Adipocyte (in vitro differentiated cells): ENCODE results near the gene RDH13.

ENCODE experiments used
- DNase-seq: peaks from one replicate; pipeline ENCODE4 v3.0.0-alpha.2; 2015; ENCODE audit warnings: low read depth
- H3K27me3 ChIP-seq: replicated peaks from 2 replicates; pipeline ENCODE4 v1.7.0; 2013; ENCODE audit warnings: mild to moderate bottlenecking, low read length, moderate library complexity; ENCODE audit not compliant: control insufficient read depth, insufficient read depth
- H3K36me3 ChIP-seq: 2 replicates; pipeline ENCODE4 v1.7.0; 2013; ENCODE audit warnings: low read length, mild to moderate bottlenecking, moderate library complexity; ENCODE audit not compliant: control insufficient read depth, insufficient read depth, severe bottlenecking
- H3K4me1 ChIP-seq: 2 replicates; pipeline ENCODE4 v1.7.0; 2013; ENCODE audit warnings: mild to moderate bottlenecking, low read length, moderate library complexity; ENCODE audit not compliant: control insufficient read depth, insufficient read depth
- H3K4me3 ChIP-seq: 2 replicates; pipeline ENCODE4 v1.7.0; 2013; ENCODE audit warnings: mild to moderate bottlenecking, low read length, moderate library complexity
- H3K9ac ChIP-seq: 2 replicates; pipeline ENCODE4 v1.7.0; 2013; ENCODE audit warnings: mild to moderate bottlenecking, low read length, moderate library complexity
- H3K9me3 ChIP-seq: 2 replicates; pipeline ENCODE4 v1.7.0; 2013; ENCODE audit warnings: mild to moderate bottlenecking, low read length, moderate library complexity; ENCODE audit not compliant: control insufficient read depth

Gene RDH13

DNA sequence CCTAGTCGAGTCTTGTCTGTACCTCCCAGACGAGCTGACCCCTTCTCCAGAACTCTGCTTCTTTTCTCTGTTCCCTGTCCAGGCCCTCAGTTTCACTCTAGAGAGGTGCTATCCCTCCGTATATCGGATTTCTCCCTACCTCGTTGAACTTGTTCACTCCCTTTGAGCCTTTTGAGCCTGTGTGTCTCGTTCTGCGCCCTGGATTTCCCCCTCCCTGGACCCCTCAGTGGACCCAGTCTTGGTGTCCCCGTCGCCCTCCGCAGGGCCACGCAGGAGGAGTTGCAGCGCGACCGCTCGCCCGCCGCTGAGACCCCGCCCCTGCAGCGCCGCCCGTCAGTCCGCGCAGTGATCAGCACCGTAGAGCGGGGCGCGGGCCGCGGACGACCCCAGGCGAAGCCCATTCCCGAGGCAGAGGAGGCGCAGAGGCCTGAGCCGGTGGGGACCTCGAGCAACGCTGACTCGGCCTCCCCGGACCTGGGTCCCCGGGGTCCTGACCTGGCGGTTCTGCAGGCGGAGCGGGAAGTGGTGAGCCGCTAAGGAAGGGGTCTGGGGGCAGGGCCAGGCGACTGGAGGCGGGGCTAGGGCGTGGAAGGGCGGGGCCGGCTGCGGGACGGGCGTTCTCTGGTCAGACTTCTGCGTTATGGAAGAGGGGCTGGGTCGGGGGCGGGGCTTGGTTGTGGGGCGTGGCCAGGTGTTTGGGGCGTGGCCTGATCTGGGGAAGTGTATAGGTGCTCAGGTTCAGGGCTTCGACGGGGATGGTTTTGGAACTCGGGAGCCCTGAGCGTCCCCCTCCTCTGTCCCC lies 18.2 kb upstream of the RDH13 start:
- Histone ChIP-seq H3K27me3 (peaks cover 77% of the 10 kb centered on the region), H3K9ac (no peak overlapping the region), H3K4me3 (peak overlapping the region; percentile 17), H3K9me3 (peaks cover 3% of the 10 kb centered on the region), H3K4me1 (peaks cover 3% of the 10 kb centered on the region), H3K36me3 (no peaks in the 10 kb centered on the region)
- peak; percentile 42 for DNase-seq

DNA sequence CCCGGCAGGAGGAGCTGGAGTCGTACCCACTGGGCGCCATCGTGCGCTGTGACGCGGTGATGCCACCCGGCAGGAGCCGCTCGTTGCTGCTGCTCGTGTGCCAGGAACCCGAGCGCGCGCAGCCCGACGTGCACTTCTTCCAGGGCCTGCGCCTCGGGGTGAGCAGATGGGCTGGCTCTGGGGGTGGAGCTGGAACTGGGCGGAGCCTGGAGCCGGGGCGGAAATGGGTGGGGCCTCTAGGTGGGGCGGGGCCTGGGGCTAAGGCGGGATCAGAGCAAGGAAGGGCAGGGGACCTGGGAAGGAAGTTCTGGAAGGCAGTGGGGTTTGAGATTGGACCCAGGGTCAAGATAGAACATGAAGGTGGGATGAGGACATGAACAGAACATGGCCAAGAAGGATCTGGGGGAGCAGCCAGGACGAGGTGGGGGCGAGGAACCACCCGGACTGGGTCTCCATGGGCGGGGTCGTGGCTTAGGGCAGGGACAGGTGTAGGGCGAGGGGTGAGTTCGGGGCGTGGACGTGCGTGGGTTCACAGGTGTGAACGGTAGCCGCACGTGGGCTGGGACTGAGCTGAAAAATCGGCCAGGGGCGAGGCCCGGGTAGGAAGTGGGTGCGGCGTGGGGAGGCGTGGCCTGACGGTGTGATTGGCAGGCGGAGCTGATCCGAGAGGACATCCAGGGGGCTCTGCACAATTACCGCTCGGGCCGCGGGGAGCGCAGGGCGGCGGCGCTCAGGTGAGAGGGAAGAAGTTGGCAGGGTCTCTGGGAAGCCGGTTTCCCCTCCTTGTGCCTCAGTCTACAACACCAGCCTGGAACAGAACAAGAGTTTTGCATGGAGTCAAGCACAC lies 17.4 kb upstream of the RDH13 start:
- Histone ChIP-seq H3K4me1 (peaks cover 3% of the 10 kb centered on the region), H3K9ac (no peak overlapping the region), H3K4me3 (no peak overlapping the region), H3K36me3 (no peaks in the 10 kb centered on the region), H3K27me3 (peaks cover 70% of the 10 kb centered on the region), H3K9me3 (peaks cover 3% of the 10 kb centered on the region)
- DNase-seq: peak; percentile 43

DNA sequence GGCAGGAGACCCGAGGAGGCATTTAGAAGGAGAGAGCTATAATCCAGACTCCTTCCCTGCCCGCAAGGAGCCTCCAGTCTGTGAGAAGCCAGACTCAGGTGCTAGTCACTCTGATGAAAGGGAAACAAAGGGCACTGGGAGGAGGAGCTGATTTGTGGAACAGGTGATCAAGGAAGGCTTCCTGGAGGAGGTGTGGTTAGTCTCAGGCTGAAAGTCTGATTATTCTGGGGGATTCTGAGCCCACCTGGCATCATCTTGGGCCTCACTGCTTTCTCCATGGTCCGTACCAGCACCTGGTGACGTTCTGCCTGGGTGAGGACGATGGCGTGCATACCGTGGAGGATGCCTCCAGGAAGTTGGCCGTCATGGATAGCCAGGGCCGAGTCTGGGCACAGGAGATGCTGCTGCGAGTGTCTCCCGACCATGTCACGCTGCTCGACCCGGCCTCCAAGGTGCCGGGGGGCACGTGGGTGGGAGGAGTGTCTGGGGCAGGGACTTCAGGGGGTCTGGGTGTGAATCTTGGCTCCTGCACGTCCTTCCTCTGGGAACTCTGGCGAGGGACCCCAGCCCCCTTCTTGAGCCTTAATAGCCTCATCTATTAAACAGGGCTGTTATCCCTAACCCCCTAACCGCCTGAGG lies 16.6 kb upstream of the RDH13 start:
- Histone ChIP-seq H3K9ac (no peak overlapping the region), H3K36me3 (no peaks in the 10 kb centered on the region), H3K4me3 (no peak overlapping the region), H3K4me1 (peaks cover 3% of the 10 kb centered on the region), H3K9me3 (peaks cover 3% of the 10 kb centered on the region), H3K27me3 (peaks cover 67% of the 10 kb centered on the region)
- no peak for DNase-seq

DNA sequence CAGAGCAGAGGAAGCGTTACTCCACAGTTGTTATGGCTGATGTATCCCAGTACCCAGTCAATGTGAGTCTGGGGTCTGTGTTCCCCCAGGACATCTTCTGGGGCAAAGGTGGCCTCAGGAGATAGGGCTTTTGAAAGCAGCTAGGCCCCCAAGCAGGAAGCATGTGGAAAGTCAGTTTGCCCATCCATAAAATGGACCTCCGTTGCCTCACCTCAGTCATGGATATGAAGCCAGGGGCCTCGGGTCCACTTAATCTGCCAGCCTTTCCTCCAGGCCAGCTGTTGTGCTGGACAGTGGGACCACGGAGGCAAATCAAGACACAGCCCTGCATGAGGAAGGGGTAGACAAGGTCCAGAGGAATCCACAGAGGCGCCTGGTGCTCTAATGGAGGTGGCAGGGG lies 16.0 kb upstream of the RDH13 start:
- H3K4me1 ChIP-seq: peaks cover 3% of the 10 kb centered on the region
- no peak overlapping the region for H3K4me3 ChIP-seq
- H3K36me3 ChIP-seq: no peaks in the 10 kb centered on the region
- DNase-seq: no peak
- H3K9ac ChIP-seq: no peak overlapping the region
- peaks cover 3% of the 10 kb centered on the region for H3K9me3 ChIP-seq
- peaks cover 62% of the 10 kb centered on the region for H3K27me3 ChIP-seq

DNA sequence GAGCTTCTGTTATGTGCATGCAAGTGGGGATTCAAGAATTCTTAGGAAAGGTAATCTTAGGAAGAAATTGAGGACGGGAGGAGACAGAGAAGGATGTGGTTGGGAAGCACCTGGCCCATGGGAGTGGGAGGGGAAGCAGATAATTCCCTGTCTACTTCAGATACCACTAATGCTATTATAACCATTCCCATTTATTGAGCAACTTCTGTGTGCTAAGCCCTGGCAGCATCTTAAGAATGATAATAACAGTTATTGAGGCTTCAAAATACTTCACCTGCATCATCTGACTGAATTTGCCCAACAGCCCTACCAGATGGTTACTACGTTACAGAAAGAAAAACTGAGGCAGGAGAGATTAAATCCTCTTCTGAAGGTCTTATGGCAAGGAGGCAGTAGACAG lies 14.2 kb upstream of the RDH13 start:
- DNase-seq: no peak
- Histone ChIP-seq H3K9me3 (no peaks in the 10 kb centered on the region), H3K4me1 (peaks cover 3% of the 10 kb centered on the region), H3K27me3 (peaks cover 46% of the 10 kb centered on the region), H3K36me3 (no peaks in the 10 kb centered on the region), H3K4me3 (no peak overlapping the region), H3K9ac (no peak overlapping the region)

DNA sequence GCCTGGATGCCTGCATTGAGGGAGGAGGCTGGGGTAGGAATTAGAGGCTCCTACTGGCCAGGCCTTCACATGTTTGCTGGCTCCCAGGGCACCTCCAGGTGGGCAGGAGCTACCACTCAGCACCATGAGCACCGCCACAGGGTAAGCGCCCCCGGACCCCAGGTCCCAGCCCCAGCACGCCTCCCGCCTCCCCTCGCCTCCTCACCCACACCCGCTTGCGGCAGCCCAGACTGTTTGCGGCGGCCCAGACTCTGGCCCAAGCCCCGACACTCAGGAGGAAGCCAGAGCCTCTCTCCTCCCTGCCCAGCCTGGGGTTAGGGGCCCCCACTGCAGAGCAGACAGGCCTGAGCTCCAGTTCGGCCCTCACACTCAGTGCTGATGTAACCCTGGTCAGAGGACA lies 13.4 kb upstream of the RDH13 start:
- Histone ChIP-seq H3K9ac (no peak overlapping the region), H3K9me3 (no peaks in the 10 kb centered on the region), H3K4me3 (no peak overlapping the region), H3K36me3 (no peaks in the 10 kb centered on the region), H3K27me3 (peaks cover 39% of the 10 kb centered on the region), H3K4me1 (peaks cover 3% of the 10 kb centered on the region)
- DNase-seq: no peak

DNA sequence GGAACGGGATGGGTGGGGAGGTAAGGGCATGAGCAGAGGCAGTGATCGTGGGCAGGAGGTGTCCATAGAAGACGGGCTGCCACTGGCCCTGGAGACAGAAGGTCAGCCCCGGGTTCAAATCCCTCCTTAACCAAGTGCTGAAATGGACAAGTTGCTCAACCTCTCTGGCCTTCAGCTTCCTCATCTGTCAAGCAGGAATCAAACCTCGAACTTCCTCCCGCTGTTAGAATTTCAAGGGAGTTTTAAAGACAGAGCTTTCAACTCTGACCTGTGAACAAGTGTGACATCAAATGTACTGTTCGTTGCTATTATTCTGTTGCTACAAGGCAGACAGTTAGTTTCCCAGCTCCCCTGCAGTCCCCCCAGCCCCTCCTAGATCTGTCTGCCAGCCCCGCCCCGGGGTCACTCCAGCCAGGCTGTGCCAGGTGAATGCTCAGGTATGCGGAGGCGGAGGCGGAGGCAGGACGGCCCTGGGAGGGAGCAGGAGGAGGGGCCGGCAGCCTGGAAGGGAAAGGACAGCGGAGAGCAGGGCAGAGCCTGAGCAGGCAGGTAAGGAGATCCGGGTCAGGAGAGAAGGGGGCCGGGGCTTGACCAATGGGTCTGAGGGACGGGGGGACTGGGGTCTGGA lies 12.5 kb upstream of the RDH13 start, which contains the start of gene EPS8L1:
Gene EPS8L1 (plus strand): TSS at position 499 of the 628 bp plus-strand sequence. CDS start 576 bp downstream, outside the sequence.
- H3K4me3 ChIP-seq: no peak within 1 kb of the TSS
- no peak within 1 kb of the TSS for H3K9ac ChIP-seq
- H3K4me1 ChIP-seq: no peaks in the 10 kb centered on the region
- no peaks in the 10 kb centered on the region for H3K9me3 ChIP-seq
- DNase-seq: no peak
- H3K27me3 ChIP-seq: peaks cover 35% of the 10 kb centered on the region
- H3K36me3 ChIP-seq: no peaks in the 10 kb centered on the region

DNA sequence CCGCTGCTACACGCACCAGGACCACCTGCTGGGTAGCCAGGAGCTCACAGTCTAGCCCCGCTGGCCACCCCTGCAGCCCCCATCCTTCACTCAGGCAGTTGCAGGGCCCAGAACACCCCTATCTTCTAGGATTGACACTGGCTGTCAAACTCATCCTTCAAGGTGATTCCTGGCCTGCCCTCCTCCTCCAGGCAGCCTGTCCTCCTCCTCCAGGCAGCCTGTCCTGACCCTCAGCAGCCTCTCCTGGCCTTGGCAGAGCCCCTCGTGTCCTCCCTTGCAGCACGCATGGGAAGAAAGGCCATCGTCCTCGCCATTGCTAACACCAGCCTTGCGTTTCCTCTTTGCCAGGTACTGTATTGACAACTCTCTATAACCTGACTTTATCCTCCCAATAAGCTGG lies 9.0 kb upstream of the RDH13 start:
- H3K4me3 ChIP-seq: no peak overlapping the region
- no peaks in the 10 kb centered on the region for H3K36me3 ChIP-seq
- peaks cover 43% of the 10 kb centered on the region for H3K27me3 ChIP-seq
- DNase-seq: no peak
- H3K9me3 ChIP-seq: no peaks in the 10 kb centered on the region
- no peak overlapping the region for H3K9ac ChIP-seq
- H3K4me1 ChIP-seq: peaks cover 4% of the 10 kb centered on the region

DNA sequence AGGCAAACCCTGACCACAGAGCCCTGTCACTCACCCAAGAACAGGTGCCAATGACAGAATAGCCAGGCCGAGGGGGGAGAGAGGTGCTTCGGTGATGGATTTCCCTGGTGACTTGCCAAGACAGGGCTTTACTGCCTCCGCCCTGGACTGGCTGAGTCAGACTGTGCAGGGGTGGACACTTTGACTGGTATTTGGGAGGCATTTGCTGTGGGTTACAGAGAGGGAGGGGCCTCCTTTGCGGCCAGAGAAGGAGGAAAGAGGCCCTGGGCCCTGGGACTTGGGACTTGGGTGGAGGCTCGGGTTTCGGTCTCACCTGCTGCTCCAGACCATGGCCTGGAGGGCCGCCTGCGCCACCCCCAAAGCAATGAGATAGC lies 8.2 kb upstream of the RDH13 start:
- no peaks in the 10 kb centered on the region for H3K36me3 ChIP-seq
- H3K4me3 ChIP-seq: no peak overlapping the region
- H3K27me3 ChIP-seq: peaks cover 46% of the 10 kb centered on the region
- H3K9ac ChIP-seq: no peak overlapping the region
- peak; percentile 22 for DNase-seq
- H3K9me3 ChIP-seq: no peaks in the 10 kb centered on the region
- peaks cover 4% of the 10 kb centered on the region for H3K4me1 ChIP-seq

DNA sequence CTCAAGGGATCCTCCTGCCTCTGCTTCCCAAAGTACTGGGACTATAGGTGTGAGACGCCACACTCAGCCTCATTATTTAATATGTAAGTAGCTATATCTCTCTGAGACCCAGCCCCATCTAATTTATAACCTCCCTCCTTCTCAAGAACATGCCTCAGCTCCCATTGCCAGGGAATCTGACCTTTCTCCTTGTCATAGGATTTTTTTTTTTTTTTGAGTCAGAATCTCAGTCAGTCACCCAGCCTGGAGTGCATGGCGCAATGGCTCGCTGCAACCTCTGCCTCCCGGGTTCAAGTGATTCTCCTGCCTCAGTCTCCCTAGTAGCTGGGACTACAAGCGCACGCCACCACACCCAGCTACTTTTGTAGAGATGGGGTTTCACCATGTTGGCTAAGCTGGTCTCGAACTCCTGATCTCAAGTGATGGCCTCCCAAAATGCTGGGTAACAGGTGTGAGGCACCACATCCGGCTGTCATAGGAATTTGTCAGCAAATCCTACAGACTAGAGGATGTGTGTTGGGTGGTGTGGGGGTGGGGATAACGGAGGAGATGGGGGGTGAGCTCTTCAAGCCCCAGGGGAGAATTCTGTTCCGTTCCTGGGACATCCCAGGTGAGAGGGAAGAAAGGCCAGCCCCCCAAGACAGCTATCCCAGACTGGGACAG lies 7.6 kb upstream of the RDH13 start:
- Histone ChIP-seq H3K4me1 (peaks cover 4% of the 10 kb centered on the region), H3K4me3 (no peak overlapping the region), H3K27me3 (peaks cover 49% of the 10 kb centered on the region), H3K9me3 (no peaks in the 10 kb centered on the region), H3K9ac (no peak overlapping the region), H3K36me3 (no peaks in the 10 kb centered on the region)
- no peak for DNase-seq
